Gastrocnemius medialis (tissue), 4 donors: ENCODE data around the gene SEMA5B.

Experiments
- POLR2A ChIP-seq, 2 donors: fragments of 450-650 bp; IDR thresholded peaks; one replicate each; pipeline ENCODE4 v1.6.1; 2017; ENCODE audit warnings: antibody characterized with exemption in 2 of 2, mild to moderate bottlenecking in 2 of 2, moderate library complexity in 2 of 2
- TF ChIP-seq, protein P1 (sequence below), 5 experiments: fragments of 450-650 bp in 3 of 5; fragments of 200-600 bp in 2 of 5; sonication (generic) in 2 of 5; IDR thresholded peaks in 4 of 5; conservative IDR thresholded peaks in 1 of 5; 1 replicate in 4 of 5; 2 replicates in 1 of 5; pipeline ENCODE4 v1.5.1; 2016 to 2019; ENCODE audit warnings: antibody characterized with exemption in 5 of 5, mild to moderate bottlenecking in 3 of 5, moderate library complexity in 3 of 5

DNA sequence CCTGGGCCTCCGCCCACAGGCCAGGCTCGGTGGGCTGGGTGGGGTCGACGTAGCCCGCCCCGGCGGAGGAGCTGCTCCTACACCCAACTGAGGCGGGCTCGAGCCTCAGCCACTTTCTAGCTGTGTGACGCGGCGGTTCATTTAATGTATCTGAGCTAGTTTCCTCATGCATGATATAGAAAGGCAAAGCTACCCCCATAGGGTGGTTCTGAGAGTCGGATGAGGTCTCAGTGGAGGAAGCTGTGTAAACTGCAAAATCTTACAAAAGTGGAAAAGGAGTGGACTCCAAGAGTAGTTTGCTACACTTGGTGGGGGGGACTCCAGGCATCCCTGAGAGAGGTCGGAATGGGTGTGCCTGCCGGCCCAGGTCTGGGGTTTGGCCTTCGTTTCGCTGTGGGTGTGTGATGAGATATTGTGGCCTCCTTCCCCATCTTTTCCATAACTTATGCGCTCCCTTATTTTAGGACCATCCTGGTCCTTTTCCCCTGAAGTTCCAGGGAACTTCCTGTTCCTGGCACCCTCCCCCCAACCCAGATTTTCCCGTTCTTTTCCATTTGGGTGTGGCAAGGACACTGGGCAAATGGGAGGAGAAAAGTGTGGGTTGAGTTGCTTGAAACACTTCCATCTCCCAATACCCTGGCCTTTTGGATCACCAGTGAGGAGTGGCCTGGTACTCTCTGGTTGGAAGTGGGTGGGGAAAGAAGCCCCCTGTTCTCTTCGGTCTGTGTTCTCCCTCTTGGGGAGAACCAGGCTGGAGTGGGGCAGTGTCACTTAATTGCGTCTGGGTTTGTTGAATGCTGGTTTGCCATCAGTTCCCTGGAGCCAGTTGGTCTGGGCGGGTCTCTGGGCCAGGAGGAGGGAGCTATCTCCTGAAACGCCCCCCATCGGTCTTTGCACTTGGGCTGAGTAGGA lies 40.4 kb upstream of the SEMA5B start:
- TF ChIP-seq, protein P1, sequence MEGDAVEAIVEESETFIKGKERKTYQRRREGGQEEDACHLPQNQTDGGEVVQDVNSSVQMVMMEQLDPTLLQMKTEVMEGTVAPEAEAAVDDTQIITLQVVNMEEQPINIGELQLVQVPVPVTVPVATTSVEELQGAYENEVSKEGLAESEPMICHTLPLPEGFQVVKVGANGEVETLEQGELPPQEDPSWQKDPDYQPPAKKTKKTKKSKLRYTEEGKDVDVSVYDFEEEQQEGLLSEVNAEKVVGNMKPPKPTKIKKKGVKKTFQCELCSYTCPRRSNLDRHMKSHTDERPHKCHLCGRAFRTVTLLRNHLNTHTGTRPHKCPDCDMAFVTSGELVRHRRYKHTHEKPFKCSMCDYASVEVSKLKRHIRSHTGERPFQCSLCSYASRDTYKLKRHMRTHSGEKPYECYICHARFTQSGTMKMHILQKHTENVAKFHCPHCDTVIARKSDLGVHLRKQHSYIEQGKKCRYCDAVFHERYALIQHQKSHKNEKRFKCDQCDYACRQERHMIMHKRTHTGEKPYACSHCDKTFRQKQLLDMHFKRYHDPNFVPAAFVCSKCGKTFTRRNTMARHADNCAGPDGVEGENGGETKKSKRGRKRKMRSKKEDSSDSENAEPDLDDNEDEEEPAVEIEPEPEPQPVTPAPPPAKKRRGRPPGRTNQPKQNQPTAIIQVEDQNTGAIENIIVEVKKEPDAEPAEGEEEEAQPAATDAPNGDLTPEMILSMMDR (IDR thresholded peaks at IDR 0.05 in 4 of 5, conservative IDR thresholded peaks at IDR 0.05 in 1 of 5) = no peak
- TF ChIP-seq POLR2A (IDR thresholded peaks at IDR 0.05) = no peak
